ENCODE measurements around the gene RNF11. TPM values are rescaled to one million over a fixed set of nuclear protein-coding genes. Genes with fewer than 3 reads are reported as not detected.
"Not testable (repeated sequence)": the region's sequence is repeated elsewhere in the genome, so short reads cannot be mapped to it uniquely, and the experiment has no call there.

RNF11 gene
- total RNA-seq, 1 donor, result 199 TPM

- Histone ChIP-seq H2AFZ (ENCODE audit: low read length) (no peak overlapping the region), H3K36me3 (ENCODE audit: insufficient read depth, low read length) (no peaks in the 10 kb centered on the region), H4K20me1 (ENCODE audit: insufficient read depth, low read length) (no peaks in the 10 kb centered on the region), H3K27ac (ENCODE audit: low read depth, low read length) (no peak overlapping the region), H3K4me2 (ENCODE audit: insufficient read depth, low read length) (no peak overlapping the region), H3K27me3 (ENCODE audit: insufficient read depth, low read length) (no peaks in the 10 kb centered on the region), H3K79me2 (ENCODE audit: insufficient read depth, low read length) (no peaks in the 10 kb centered on the region), H3K4me3 (ENCODE audit: insufficient read depth, low read length) (no peak overlapping the region), H3K4me1 (ENCODE audit: insufficient read depth, low read length) (no peaks in the 10 kb centered on the region), H3K9me3 (ENCODE audit: low read depth, low read length) (no peaks in the 10 kb centered on the region)
- no peak for DNase-seq (ENCODE audit: insufficient read length, low spot score, missing footprints)
- no peak for TF ChIP-seq CTCF (IDR thresholded peaks at IDR 0.05; ENCODE audit: extremely low read depth, low read depth, low read length)
Measured at GRCh38 chr1:51222136-51222787, 13.8 kb upstream of the RNF11 start.

- H3K4me2 ChIP-seq (ENCODE audit: insufficient read depth, low read length), result no peak overlapping the region
- H3K27ac ChIP-seq (ENCODE audit: low read depth, low read length), result no peak overlapping the region
- no peak for TF ChIP-seq CTCF (IDR thresholded peaks at IDR 0.05; ENCODE audit: extremely low read depth, low read depth, low read length)
- no peak overlapping the region for H3K4me3 ChIP-seq (ENCODE audit: insufficient read depth, low read length)
- H3K9me3 ChIP-seq (ENCODE audit: low read depth, low read length), result no peaks in the 10 kb centered on the region
- H3K27me3 ChIP-seq (ENCODE audit: insufficient read depth, low read length), result no peaks in the 10 kb centered on the region
- no peaks in the 10 kb centered on the region for H3K4me1 ChIP-seq (ENCODE audit: insufficient read depth, low read length)
- H2AFZ ChIP-seq (ENCODE audit: low read length), result no peak overlapping the region
- no peaks in the 10 kb centered on the region for H3K79me2 ChIP-seq (ENCODE audit: insufficient read depth, low read length)
- no peak for DNase-seq (ENCODE audit: insufficient read length, low spot score, missing footprints)
- H4K20me1 ChIP-seq (ENCODE audit: insufficient read depth, low read length), result no peaks in the 10 kb centered on the region
- no peaks in the 10 kb centered on the region for H3K36me3 ChIP-seq (ENCODE audit: insufficient read depth, low read length)
Measured at GRCh38 chr1:51222809-51223208, 13.3 kb upstream of the RNF11 start.

GRCh38 chr1:51224255-51224654 lies 11.8 kb upstream of the RNF11 start:
- Histone ChIP-seq H3K4me1 (ENCODE audit: insufficient read depth, low read length) (no peaks in the 10 kb centered on the region), H2AFZ (ENCODE audit: low read length) (no peak overlapping the region), H3K4me2 (ENCODE audit: insufficient read depth, low read length) (no peak overlapping the region), H3K4me3 (ENCODE audit: insufficient read depth, low read length) (no peak overlapping the region), H4K20me1 (ENCODE audit: insufficient read depth, low read length) (no peaks in the 10 kb centered on the region), H3K9me3 (ENCODE audit: low read depth, low read length) (no peaks in the 10 kb centered on the region), H3K27me3 (ENCODE audit: insufficient read depth, low read length) (no peaks in the 10 kb centered on the region), H3K36me3 (ENCODE audit: insufficient read depth, low read length) (no peaks in the 10 kb centered on the region), H3K27ac (ENCODE audit: low read depth, low read length) (no peak overlapping the region), H3K79me2 (ENCODE audit: insufficient read depth, low read length) (no peaks in the 10 kb centered on the region)
- TF ChIP-seq CTCF (IDR thresholded peaks at IDR 0.05; ENCODE audit: extremely low read depth, low read depth, low read length), result no peak
- DNase-seq (ENCODE audit: insufficient read length, low spot score, missing footprints), result no peak

GRCh38 chr1:51227231-51227960 lies 8.7 kb upstream of the RNF11 start:
- not testable (repeated sequence) for DNase-seq (ENCODE audit: insufficient read length, low spot score, missing footprints); H4K20me1 ChIP-seq (ENCODE audit: insufficient read depth, low read length); H3K36me3 ChIP-seq (ENCODE audit: insufficient read depth, low read length); H2AFZ ChIP-seq (ENCODE audit: low read length); H3K4me1 ChIP-seq (ENCODE audit: insufficient read depth, low read length); H3K4me2 ChIP-seq (ENCODE audit: insufficient read depth, low read length); H3K27me3 ChIP-seq (ENCODE audit: insufficient read depth, low read length); H3K27ac ChIP-seq (ENCODE audit: low read depth, low read length); H3K79me2 ChIP-seq (ENCODE audit: insufficient read depth, low read length); H3K9me3 ChIP-seq (ENCODE audit: low read depth, low read length); H3K4me3 ChIP-seq (ENCODE audit: insufficient read depth, low read length)

DNA sequence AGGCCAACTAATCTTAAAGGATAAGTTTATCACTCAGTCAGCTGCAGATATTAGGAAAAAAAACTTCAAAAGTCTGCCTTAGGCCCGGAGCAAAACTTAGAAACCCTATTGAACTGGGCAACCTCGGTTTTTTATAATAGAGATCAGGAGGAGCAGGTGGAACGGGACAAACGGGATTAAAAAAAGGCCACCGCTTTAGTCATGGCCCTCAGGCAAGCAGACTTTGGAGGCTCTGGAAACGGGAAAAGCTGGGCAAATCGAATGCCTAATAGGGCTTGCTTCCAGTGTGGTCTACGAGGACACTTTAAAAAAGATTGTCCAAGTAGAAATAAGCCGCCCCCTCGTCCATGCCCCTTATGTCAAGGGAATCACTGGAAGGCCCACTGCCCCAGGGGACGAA lies 7.6 kb upstream of the RNF11 start:
- not testable (repeated sequence) for H3K27me3 ChIP-seq (ENCODE audit: insufficient read depth, low read length); H4K20me1 ChIP-seq (ENCODE audit: insufficient read depth, low read length); H3K9me3 ChIP-seq (ENCODE audit: low read depth, low read length); H3K27ac ChIP-seq (ENCODE audit: low read depth, low read length); H3K4me2 ChIP-seq (ENCODE audit: insufficient read depth, low read length); H2AFZ ChIP-seq (ENCODE audit: low read length); DNase-seq (ENCODE audit: insufficient read length, low spot score, missing footprints); H3K4me3 ChIP-seq (ENCODE audit: insufficient read depth, low read length); H3K36me3 ChIP-seq (ENCODE audit: insufficient read depth, low read length); H3K79me2 ChIP-seq (ENCODE audit: insufficient read depth, low read length); H3K4me1 ChIP-seq (ENCODE audit: insufficient read depth, low read length)

Measured in osteoblast (primary cell).